ENCODE results near the gene AK9. TPM values are rescaled to one million over a fixed set of nuclear protein-coding genes. Genes with fewer than 3 reads are reported as not detected.

AK9 gene
- total and polyA plus RNA-seq, 2 of the 4 experiments (the other 2 are of a cell fraction) = 1.7 to 1.8 TPM

DNA sequence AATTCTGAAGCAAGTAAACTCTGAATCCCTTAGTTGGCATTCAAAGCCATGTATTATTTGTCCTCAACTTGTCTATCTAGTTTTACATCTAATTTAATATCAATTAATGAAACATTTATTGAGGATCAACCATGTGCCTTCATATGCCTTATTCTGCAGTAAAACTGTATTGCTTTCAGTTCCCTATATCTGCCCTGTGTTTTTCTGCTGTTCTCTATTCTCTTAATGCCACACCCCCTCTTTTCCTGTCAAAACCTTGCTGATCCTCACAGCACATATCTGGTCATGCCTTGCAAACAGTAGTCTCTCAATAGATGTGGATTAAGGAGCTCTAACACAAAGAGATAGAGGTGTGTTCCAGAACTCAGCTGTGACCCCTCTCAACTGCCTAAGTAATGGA lies 2.1 kb upstream of the AK9 start:
- Histone ChIP-seq H3K4me2 (ENCODE audit: low read depth, low read length) (no peak overlapping the region), H4K91ac (ENCODE audit: insufficient read depth, low read depth, low read length) (no peak overlapping the region), H2BK120ac (ENCODE audit: low read depth, low read length) (no peak overlapping the region), H2AK5ac (ENCODE audit: low read depth, low read length) (no peak overlapping the region), H3K9me3 (ENCODE audit: control insufficient read depth, insufficient read depth, low read length) (no peaks in the 10 kb centered on the region), H4K8ac (ENCODE audit: low read depth in 2 of 2, low read length in 2 of 2) (no peak overlapping the region), H3K18ac (ENCODE audit: low read depth, low read length) (no peak overlapping the region), H4K20me1 (ENCODE audit: insufficient read depth, low read length) (no peaks in the 10 kb centered on the region), H2AK9ac (replicated peaks; ENCODE audit: low read depth, low read length, poor library complexity) (no peak overlapping the region), H3K56ac (ENCODE audit: extremely low read depth, insufficient read depth, low read length) (no peak overlapping the region), H3K79me1 (ENCODE audit: low read depth in 1 of 2, low read length in 2 of 2) (peaks cover 3 to 4% of the 10 kb centered on the region in 2 experiments; a peak in 3 of 4 replicates), H3K14ac (replicated peaks; ENCODE audit: low read depth, low read length) (no peak overlapping the region), H3K9ac (ENCODE audit: low read depth, low read length) (no peak overlapping the region), H2BK5ac (ENCODE audit: low read depth, low read length, poor library complexity, severe bottlenecking) (no peak overlapping the region), H3K23ac (ENCODE audit: low read depth, low read length) (no peak overlapping the region), H3K36me3 (ENCODE audit: control insufficient read depth, insufficient read depth, low read length) (no peaks in the 10 kb centered on the region), H2BK15ac (ENCODE audit: low read depth, low read length) (no peak overlapping the region), H3K4ac (ENCODE audit: low read depth, low read length) (no peak overlapping the region), H2BK20ac (ENCODE audit: low read depth, low read length) (no peak overlapping the region), H4K5ac (ENCODE audit: low read depth, low read length) (no peak overlapping the region), H2AFZ (replicated peaks; ENCODE audit: low read length, poor library complexity) (no peak overlapping the region), H3K4me3 (ENCODE audit: insufficient read depth, low read depth, low read length) (no peak overlapping the region), H3K27ac (ENCODE audit: insufficient read depth, low read length) (no peak overlapping the region), H3K4me1 (ENCODE audit: control insufficient read depth, insufficient read depth, low read length) (no peaks in the 10 kb centered on the region), H3K9me1 (ENCODE audit: insufficient read depth, low read length) (peaks cover 3% of the 10 kb centered on the region; the same call in 1 of the 2 replicates), H3K27me3 (ENCODE audit: control insufficient read depth, insufficient read depth, low read length) (no peaks in the 10 kb centered on the region)
- ATAC-seq (ENCODE audit: low read depth) (no peak), DNase-seq (no peak)
- CTCF ChIA-PET = interaction anchor here (0.8 kb wide), 1 partner anchor 30 kb away, joined by 3 read pairs; no protein-coding TSS in a partner anchor
- no TSS peak for BruUV-seq (replicated peaks)
- intact Hi-C loops (cut with micrococcal nuclease) (loop anchor here (5.0 to 10.0 kb wide), 2 partner anchors 166 to 308 kb away; partner anchors contain the start of gene CD164), dilution Hi-C loops (cut with HindIII; ENCODE audit: low sequenced_read_pairs, unreplicated experiment) (no loop called here), in situ Hi-C loops (cut with MboI; ENCODE audit: low sequenced_read_pairs) (loop anchor here (5.0 kb wide), 1 partner anchor 166 kb away; no protein-coding TSS in a partner anchor)
- TF ChIP-seq MXI1 (IDR thresholded peaks at IDR 0.05; ENCODE audit: borderline replicate concordance, low read depth, low read length) (no peak), RCOR1 (IDR thresholded peaks at IDR 0.05; ENCODE audit: insufficient replicate concordance, low read length) (no peak), NFE2L2 (IDR thresholded peaks at IDR 0.05; ENCODE audit: low read depth, low read length) (no peak), RAD21 (IDR thresholded peaks at IDR 0.05; ENCODE audit: low read length) (no peak), MAFK (IDR thresholded peaks at IDR 0.05; ENCODE audit: low read depth, low read length) (no peak), MAZ (IDR thresholded peaks at IDR 0.05; ENCODE audit: borderline replicate concordance, low read depth, low read length) (no peak), RFX5 (IDR thresholded peaks at IDR 0.05; ENCODE audit: low read depth, low read length) (no peak)
- TF ChIP-seq, protein P1, sequence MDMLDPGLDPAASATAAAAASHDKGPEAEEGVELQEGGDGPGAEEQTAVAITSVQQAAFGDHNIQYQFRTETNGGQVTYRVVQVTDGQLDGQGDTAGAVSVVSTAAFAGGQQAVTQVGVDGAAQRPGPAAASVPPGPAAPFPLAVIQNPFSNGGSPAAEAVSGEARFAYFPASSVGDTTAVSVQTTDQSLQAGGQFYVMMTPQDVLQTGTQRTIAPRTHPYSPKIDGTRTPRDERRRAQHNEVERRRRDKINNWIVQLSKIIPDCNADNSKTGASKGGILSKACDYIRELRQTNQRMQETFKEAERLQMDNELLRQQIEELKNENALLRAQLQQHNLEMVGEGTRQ (IDR thresholded peaks at IDR 0.05; ENCODE audit: low read depth, low read length) = no peak
- POLR2A ChIA-PET (ENCODE audit: unreplicated experiment) = no interaction called here
